ENCODE results near the gene PAIP2B. TPM values are rescaled to one million over a fixed set of nuclear protein-coding genes. Genes with fewer than 3 reads are reported as not detected.
A peak's percentile ranks its signal among the peaks of the same experiment; 100 is the strongest.

The PAIP2B gene
- total RNA-seq (ENCODE audit: unreplicated experiment) = 2.9 TPM
- long read RNA-seq = 0 reads

GRCh38 chr2:71226965-71227560 lies at the start of gene PAIP2B:
Gene PAIP2B, minus strand, starts transcription at chr2:71227103. Its CDS starts 24,514 bp downstream, at chr2:71202589.
- TF ChIP-seq CTCF (IDR thresholded peaks at IDR 0.05; ENCODE audit: unreplicated experiment) = no peak
- H3K27me3 Mint-ChIP-seq (ENCODE audit: unreplicated experiment) = peaks cover 2% of the 10 kb centered on the region

GRCh38 chr2:71275939-71276310 lies 49.0 kb upstream of the PAIP2B start:
- no peaks in the 10 kb centered on the region for H3K36me3 Mint-ChIP-seq (ENCODE audit: low read depth, unreplicated experiment)
- no peaks in the 10 kb centered on the region for H3K9me3 Mint-ChIP-seq (ENCODE audit: unreplicated experiment)
- TF ChIP-seq CTCF (IDR thresholded peaks at IDR 0.05; ENCODE audit: unreplicated experiment) = no peak
- H3K4me3 Mint-ChIP-seq (ENCODE audit: unreplicated experiment) = peak overlapping the region; percentile 74
- peaks cover 3% of the 10 kb centered on the region for H3K27me3 Mint-ChIP-seq (ENCODE audit: unreplicated experiment)
- H3K4me1 Mint-ChIP-seq (ENCODE audit: unreplicated experiment) = peaks cover 8% of the 10 kb centered on the region
- no peak overlapping the region for H3K27ac Mint-ChIP-seq (ENCODE audit: unreplicated experiment)
- DNase-seq (ENCODE audit: low spot score) = no peak

More at GRCh38 chr2:71226965-71227560, at the start of gene PAIP2B:
- Mint-ChIP-seq H3K9me3 (ENCODE audit: unreplicated experiment) (no peaks in the 10 kb centered on the region), H3K4me1 (ENCODE audit: unreplicated experiment) (peaks cover 16% of the 10 kb centered on the region), H3K27ac (ENCODE audit: unreplicated experiment) (peak within 1 kb of the TSS; percentile 66), H3K4me3 (ENCODE audit: unreplicated experiment) (peak within 1 kb of the TSS; percentile 98), H3K36me3 (ENCODE audit: low read depth, unreplicated experiment) (peaks cover 3% of the 10 kb centered on the region)
- DNase-seq (ENCODE audit: low spot score) = peak; percentile 94

- Mint-ChIP-seq H3K27me3 (ENCODE audit: unreplicated experiment) (no peaks in the 10 kb centered on the region), H3K36me3 (ENCODE audit: low read depth, unreplicated experiment) (no peaks in the 10 kb centered on the region), H3K9me3 (ENCODE audit: unreplicated experiment) (no peaks in the 10 kb centered on the region), H3K4me1 (ENCODE audit: unreplicated experiment) (no peaks in the 10 kb centered on the region), H3K27ac (ENCODE audit: unreplicated experiment) (no peak overlapping the region), H3K4me3 (ENCODE audit: unreplicated experiment) (no peak overlapping the region)
- TF ChIP-seq CTCF (IDR thresholded peaks at IDR 0.05; ENCODE audit: unreplicated experiment) = no peak
- DNase-seq (ENCODE audit: low spot score) = no peak
Observed at GRCh38 chr2:71269511-71270090, 42.7 kb upstream of the PAIP2B start.

GRCh38 chr2:71263386-71263785 lies 36.5 kb upstream of the PAIP2B start:
- no peaks in the 10 kb centered on the region for H3K4me1 Mint-ChIP-seq (ENCODE audit: unreplicated experiment)
- TF ChIP-seq CTCF (IDR thresholded peaks at IDR 0.05; ENCODE audit: unreplicated experiment) = no peak
- no peak overlapping the region for H3K27ac Mint-ChIP-seq (ENCODE audit: unreplicated experiment)
- no peaks in the 10 kb centered on the region for H3K27me3 Mint-ChIP-seq (ENCODE audit: unreplicated experiment)
- H3K36me3 Mint-ChIP-seq (ENCODE audit: low read depth, unreplicated experiment) = no peaks in the 10 kb centered on the region
- no peaks in the 10 kb centered on the region for H3K9me3 Mint-ChIP-seq (ENCODE audit: unreplicated experiment)
- DNase-seq (ENCODE audit: low spot score) = no peak
- no peak overlapping the region for H3K4me3 Mint-ChIP-seq (ENCODE audit: unreplicated experiment)

- no peaks in the 10 kb centered on the region for H3K4me1 Mint-ChIP-seq (ENCODE audit: unreplicated experiment)
- DNase-seq (ENCODE audit: low spot score) = no peak
- H3K9me3 Mint-ChIP-seq (ENCODE audit: unreplicated experiment) = no peaks in the 10 kb centered on the region
- H3K36me3 Mint-ChIP-seq (ENCODE audit: low read depth, unreplicated experiment) = no peaks in the 10 kb centered on the region
- H3K4me3 Mint-ChIP-seq (ENCODE audit: unreplicated experiment) = no peak overlapping the region
- no peak overlapping the region for H3K27ac Mint-ChIP-seq (ENCODE audit: unreplicated experiment)
- no peak for TF ChIP-seq CTCF (IDR thresholded peaks at IDR 0.05; ENCODE audit: unreplicated experiment)
- no peaks in the 10 kb centered on the region for H3K27me3 Mint-ChIP-seq (ENCODE audit: unreplicated experiment)
Observed at GRCh38 chr2:71261534-71261933, 34.6 kb upstream of the PAIP2B start.
